ENCODE results near the gene ITPR3. TPM values are rescaled to one million over a fixed set of nuclear protein-coding genes. Genes with fewer than 3 reads are reported as not detected.

ITPR3 gene
- total and polyA plus RNA-seq, 4 donors, result 0.49 to 2.8 (median 0.71) TPM

DNA sequence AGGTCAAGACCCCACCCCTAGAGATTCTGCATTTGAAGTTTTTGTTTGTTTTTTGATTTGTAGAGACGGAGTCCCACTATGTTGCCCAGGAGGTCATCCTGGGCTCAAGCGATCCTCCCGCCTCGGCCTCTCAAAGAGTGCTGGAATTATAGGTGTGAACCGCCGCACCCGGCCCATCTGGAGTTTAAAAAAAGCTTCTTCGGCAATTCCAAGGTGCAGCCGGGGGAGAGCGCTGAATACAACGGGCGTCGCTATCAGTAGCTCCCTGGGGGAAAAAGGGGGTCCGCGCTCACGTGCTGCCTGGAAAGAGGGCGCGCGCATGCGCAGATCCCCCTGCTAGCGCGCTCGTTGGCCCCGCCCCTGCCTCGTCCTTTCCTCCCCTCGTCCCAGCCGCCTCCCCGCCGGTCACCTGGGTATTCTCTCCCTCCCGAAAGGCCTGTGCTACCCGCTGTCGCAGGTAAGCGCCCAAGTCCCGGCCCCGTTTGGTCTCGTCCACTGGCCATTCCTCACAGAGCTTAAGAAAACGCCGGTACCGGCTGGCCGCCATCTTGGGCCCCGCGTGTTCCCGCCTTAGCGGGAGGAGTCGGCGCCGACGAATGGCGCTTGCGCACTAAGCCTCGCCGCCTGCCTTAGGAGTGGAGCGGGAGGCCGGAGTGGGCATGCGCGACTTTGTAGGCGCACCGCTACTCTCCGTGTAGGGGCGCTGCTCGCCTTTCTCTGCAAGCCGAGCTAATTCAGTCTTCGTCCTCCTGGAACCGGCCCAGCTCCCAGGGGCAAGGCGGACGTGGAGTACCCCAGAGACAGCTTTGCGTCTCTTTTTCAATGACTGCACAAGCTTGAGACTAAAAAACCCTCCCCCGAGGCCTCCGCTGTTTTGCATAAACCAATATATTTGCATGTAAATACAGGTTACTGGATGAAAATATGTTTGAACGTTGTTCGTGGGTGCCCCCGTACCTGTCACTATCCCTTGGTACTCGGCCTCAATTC lies 90.3 kb downstream of the ITPR3 start, which contains the start of gene UQCC2 (continued):
- TF ChIP-seq, protein P1, sequence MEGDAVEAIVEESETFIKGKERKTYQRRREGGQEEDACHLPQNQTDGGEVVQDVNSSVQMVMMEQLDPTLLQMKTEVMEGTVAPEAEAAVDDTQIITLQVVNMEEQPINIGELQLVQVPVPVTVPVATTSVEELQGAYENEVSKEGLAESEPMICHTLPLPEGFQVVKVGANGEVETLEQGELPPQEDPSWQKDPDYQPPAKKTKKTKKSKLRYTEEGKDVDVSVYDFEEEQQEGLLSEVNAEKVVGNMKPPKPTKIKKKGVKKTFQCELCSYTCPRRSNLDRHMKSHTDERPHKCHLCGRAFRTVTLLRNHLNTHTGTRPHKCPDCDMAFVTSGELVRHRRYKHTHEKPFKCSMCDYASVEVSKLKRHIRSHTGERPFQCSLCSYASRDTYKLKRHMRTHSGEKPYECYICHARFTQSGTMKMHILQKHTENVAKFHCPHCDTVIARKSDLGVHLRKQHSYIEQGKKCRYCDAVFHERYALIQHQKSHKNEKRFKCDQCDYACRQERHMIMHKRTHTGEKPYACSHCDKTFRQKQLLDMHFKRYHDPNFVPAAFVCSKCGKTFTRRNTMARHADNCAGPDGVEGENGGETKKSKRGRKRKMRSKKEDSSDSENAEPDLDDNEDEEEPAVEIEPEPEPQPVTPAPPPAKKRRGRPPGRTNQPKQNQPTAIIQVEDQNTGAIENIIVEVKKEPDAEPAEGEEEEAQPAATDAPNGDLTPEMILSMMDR (IDR thresholded peaks at IDR 0.05; ENCODE audit: low read depth, low read length, missing input control), result peak; percentile 57
- TF ChIP-seq FOXA1 (IDR thresholded peaks at IDR 0.05) (no peak), SP1 (IDR thresholded peaks at IDR 0.05) (peak; percentile 19), HNF4G (IDR thresholded peaks at IDR 0.05) (no peak), YY1 (IDR thresholded peaks at IDR 0.05) (peak; percentile 99)
- TF ChIP-seq, protein P2, sequence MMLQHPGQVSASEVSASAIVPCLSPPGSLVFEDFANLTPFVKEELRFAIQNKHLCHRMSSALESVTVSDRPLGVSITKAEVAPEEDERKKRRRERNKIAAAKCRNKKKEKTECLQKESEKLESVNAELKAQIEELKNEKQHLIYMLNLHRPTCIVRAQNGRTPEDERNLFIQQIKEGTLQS (IDR thresholded peaks at IDR 0.05), result no peak
- TF ChIP-seq, protein P3, sequence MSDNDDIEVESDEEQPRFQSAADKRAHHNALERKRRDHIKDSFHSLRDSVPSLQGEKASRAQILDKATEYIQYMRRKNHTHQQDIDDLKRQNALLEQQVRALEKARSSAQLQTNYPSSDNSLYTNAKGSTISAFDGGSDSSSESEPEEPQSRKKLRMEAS (IDR thresholded peaks at IDR 0.05), result peak; percentile 54

DNA sequence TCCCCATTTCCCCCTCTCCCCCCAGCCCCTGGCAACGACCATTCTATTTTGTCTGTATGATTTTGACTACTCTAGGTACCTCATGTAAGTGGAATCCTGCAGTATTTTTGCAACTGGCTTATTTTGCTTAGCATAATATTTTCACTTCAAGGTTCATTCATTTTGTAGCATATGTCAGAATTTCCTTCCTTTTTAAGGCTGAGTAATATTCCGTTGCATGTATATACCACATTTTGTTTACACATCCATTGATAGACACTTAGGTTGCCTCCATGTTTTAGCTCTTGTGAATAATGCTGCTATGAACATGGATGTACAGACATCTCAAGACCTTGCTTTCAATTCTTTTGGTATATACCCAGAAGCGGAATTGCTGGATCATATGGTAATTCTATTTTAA lies 91.8 kb downstream of the ITPR3 start:
- WGBS, result 94% methylated on average over 3 of the region's 3 CpGs
- Histone ChIP-seq H3K36me3 (ENCODE audit: control insufficient read depth in 4 of 4, insufficient read depth in 3 of 4, low read depth in 1 of 4, low read length in 3 of 4) (peaks cover 0 to 7% (median 2%) of the 10 kb centered on the region in 4 donors), H3K4me1 (ENCODE audit: control insufficient read depth in 4 of 4, insufficient read depth in 4 of 4, low read length in 3 of 4) (peaks cover 0 to 31% (median 23%) of the 10 kb centered on the region in 4 donors), H3K27ac (ENCODE audit: low read depth in 1 of 2, low read length in 2 of 2) (no peak overlapping the region), H3K4me3 (ENCODE audit: low read depth in 1 of 3, low read length in 3 of 3) (no peak overlapping the region), H3K9me3 (ENCODE audit: control insufficient read depth in 4 of 4, low read length in 3 of 4) (no peaks in the 10 kb centered on the region), H3K27me3 (ENCODE audit: control insufficient read depth in 4 of 4, insufficient read depth in 4 of 4, low read length in 3 of 4) (no peaks in the 10 kb centered on the region), H3K9ac (ENCODE audit: low read depth in 1 of 2, low read length in 2 of 2) (no peak overlapping the region)
- TF ChIP-seq SP1 (IDR thresholded peaks at IDR 0.05) (no peak), YY1 (IDR thresholded peaks at IDR 0.05) (no peak), FOXA2 (IDR thresholded peaks at IDR 0.05) (no peak), EGR1 (IDR thresholded peaks at IDR 0.05; ENCODE audit: low read depth in 2 of 2) (no peak), GABPA (IDR thresholded peaks at IDR 0.05 in 1 of 2, conservative IDR thresholded peaks at IDR 0.05 in 1 of 2) (no peak)
- TF ChIP-seq, protein P4, sequence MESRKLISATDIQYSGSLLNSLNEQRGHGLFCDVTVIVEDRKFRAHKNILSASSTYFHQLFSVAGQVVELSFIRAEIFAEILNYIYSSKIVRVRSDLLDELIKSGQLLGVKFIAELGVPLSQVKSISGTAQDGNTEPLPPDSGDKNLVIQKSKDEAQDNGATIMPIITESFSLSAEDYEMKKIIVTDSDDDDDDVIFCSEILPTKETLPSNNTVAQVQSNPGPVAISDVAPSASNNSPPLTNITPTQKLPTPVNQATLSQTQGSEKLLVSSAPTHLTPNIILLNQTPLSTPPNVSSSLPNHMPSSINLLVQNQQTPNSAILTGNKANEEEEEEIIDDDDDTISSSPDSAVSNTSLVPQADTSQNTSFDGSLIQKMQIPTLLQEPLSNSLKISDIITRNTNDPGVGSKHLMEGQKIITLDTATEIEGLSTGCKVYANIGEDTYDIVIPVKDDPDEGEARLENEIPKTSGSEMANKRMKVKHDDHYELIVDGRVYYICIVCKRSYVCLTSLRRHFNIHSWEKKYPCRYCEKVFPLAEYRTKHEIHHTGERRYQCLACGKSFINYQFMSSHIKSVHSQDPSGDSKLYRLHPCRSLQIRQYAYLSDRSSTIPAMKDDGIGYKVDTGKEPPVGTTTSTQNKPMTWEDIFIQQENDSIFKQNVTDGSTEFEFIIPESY (IDR thresholded peaks at IDR 0.05), result no peak
- TF ChIP-seq, protein P3 (IDR thresholded peaks at IDR 0.05), result no peak
- no peak for DNase-seq (ENCODE audit: low spot score)

DNA sequence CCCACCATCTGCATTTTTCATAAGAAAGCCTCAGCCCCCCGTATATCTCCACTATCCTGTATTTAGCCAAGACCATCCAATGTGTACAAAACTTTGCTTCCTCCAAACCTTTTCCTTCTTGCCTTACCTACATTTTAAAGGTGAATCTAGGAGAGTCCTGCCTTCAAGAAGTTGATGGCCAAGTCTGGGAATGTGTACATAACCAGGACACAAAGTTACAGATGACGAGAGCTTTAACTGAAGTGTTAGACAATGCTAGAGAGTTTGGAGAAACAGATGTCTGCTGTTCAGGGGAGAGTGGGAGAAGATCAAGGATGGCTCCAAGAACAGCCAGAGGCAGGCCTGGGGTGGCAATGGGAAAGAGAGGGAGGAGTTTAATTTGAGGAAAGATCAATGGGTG lies 92.7 kb downstream of the ITPR3 start:
- Histone ChIP-seq H3K27ac (ENCODE audit: low read depth in 1 of 2, low read length in 2 of 2) (no peak overlapping the region), H3K4me3 (ENCODE audit: low read depth in 1 of 3, low read length in 3 of 3) (no peak overlapping the region), H3K9me3 (ENCODE audit: control insufficient read depth in 4 of 4, low read length in 3 of 4) (no peaks in the 10 kb centered on the region), H3K36me3 (ENCODE audit: control insufficient read depth in 4 of 4, insufficient read depth in 3 of 4, low read depth in 1 of 4, low read length in 3 of 4) (peaks cover 0 to 2% (median 2%) of the 10 kb centered on the region in 4 donors), H3K27me3 (ENCODE audit: control insufficient read depth in 4 of 4, insufficient read depth in 4 of 4, low read length in 3 of 4) (no peaks in the 10 kb centered on the region), H3K4me1 (ENCODE audit: control insufficient read depth in 4 of 4, insufficient read depth in 4 of 4, low read length in 3 of 4) (peaks cover 0 to 31% (median 23%) of the 10 kb centered on the region in 4 donors), H3K9ac (ENCODE audit: low read depth in 1 of 2, low read length in 2 of 2) (no peak overlapping the region)
- 83% methylated on average over 2 of the region's 2 CpGs for WGBS
- DNase-seq (ENCODE audit: low spot score), result no peak
- no peak for TF ChIP-seq FOXA1 (IDR thresholded peaks at IDR 0.05)
- TF ChIP-seq GABPA (IDR thresholded peaks at IDR 0.05 in 1 of 2, conservative IDR thresholded peaks at IDR 0.05 in 1 of 2), result no peak
- no peak for TF ChIP-seq HNF4G (IDR thresholded peaks at IDR 0.05)
- no peak for TF ChIP-seq JUND (IDR thresholded peaks at IDR 0.05)
- TF ChIP-seq, protein P4 (IDR thresholded peaks at IDR 0.05), result no peak
- TF ChIP-seq, protein P5, sequence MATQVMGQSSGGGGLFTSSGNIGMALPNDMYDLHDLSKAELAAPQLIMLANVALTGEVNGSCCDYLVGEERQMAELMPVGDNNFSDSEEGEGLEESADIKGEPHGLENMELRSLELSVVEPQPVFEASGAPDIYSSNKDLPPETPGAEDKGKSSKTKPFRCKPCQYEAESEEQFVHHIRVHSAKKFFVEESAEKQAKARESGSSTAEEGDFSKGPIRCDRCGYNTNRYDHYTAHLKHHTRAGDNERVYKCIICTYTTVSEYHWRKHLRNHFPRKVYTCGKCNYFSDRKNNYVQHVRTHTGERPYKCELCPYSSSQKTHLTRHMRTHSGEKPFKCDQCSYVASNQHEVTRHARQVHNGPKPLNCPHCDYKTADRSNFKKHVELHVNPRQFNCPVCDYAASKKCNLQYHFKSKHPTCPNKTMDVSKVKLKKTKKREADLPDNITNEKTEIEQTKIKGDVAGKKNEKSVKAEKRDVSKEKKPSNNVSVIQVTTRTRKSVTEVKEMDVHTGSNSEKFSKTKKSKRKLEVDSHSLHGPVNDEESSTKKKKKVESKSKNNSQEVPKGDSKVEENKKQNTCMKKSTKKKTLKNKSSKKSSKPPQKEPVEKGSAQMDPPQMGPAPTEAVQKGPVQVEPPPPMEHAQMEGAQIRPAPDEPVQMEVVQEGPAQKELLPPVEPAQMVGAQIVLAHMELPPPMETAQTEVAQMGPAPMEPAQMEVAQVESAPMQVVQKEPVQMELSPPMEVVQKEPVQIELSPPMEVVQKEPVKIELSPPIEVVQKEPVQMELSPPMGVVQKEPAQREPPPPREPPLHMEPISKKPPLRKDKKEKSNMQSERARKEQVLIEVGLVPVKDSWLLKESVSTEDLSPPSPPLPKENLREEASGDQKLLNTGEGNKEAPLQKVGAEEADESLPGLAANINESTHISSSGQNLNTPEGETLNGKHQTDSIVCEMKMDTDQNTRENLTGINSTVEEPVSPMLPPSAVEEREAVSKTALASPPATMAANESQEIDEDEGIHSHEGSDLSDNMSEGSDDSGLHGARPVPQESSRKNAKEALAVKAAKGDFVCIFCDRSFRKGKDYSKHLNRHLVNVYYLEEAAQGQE (IDR thresholded peaks at IDR 0.05), result no peak
- no peak for TF ChIP-seq HNF4A (conservative IDR thresholded peaks at IDR 0.05)
- no peak for TF ChIP-seq FOXA2 (IDR thresholded peaks at IDR 0.05)
